NCI-H748 (cell line): ENCODE results near the gene SLC25A13.
"Not testable (repeated sequence)": the region's sequence is repeated elsewhere in the genome, so short reads cannot be mapped to it uniquely, and the experiment has no call there.

Experiments used
- DNase-seq: peaks from one replicate; lab custom pipeline; 2025; ENCODE audit not compliant: unreplicated experiment; lab: John Stamatoyannopoulos, UW

The SLC25A13 gene

GRCh38 chr7:96174812-96175211 lies 147.1 kb downstream of the SLC25A13 start:
- DNase-seq = peak; percentile 89

- no peak for DNase-seq
Measured at GRCh38 chr7:96173781-96174180, 148.1 kb downstream of the SLC25A13 start.

GRCh38 chr7:96169439-96169838 lies 152.5 kb downstream of the SLC25A13 start:
- DNase-seq = no peak

- DNase-seq = no peak
Measured at GRCh38 chr7:96167424-96167823, 154.5 kb downstream of the SLC25A13 start.

- DNase-seq = no peak
Measured at GRCh38 chr7:96161897-96162296, 160.0 kb downstream of the SLC25A13 start.

- no peak for DNase-seq
Measured at GRCh38 chr7:96157856-96158255, 164.0 kb downstream of the SLC25A13 start.

- DNase-seq = not testable (repeated sequence)
Measured at GRCh38 chr7:96154506-96154905, 167.4 kb downstream of the SLC25A13 start.

GRCh38 chr7:96152706-96153105 lies 169.2 kb downstream of the SLC25A13 start:
- no peak for DNase-seq

GRCh38 chr7:96151889-96152288 lies 170.0 kb downstream of the SLC25A13 start:
- DNase-seq = no peak

GRCh38 chr7:96144260-96144526 lies 177.7 kb downstream of the SLC25A13 start:
- DNase-seq = no peak

- DNase-seq = peak; percentile 75
Measured at GRCh38 chr7:96143495-96144259, 178.2 kb downstream of the SLC25A13 start.

GRCh38 chr7:96136600-96137239 lies 185.2 kb downstream of the SLC25A13 start:
- peak; percentile 99 for DNase-seq

GRCh38 chr7:96135241-96135640 lies 186.7 kb downstream of the SLC25A13 start:
- DNase-seq = peak; percentile 48

- peak; percentile 67 for DNase-seq
Measured at GRCh38 chr7:96131525-96131924, 190.4 kb downstream of the SLC25A13 start.

- DNase-seq = no peak
Measured at GRCh38 chr7:96127746-96128145, 194.2 kb downstream of the SLC25A13 start.

- no peak for DNase-seq
Measured at GRCh38 chr7:96126382-96126781, 195.5 kb downstream of the SLC25A13 start.

GRCh38 chr7:96122746-96123145 lies 199.2 kb downstream of the SLC25A13 start:
- DNase-seq = no peak

GRCh38 chr7:96121752-96122151 lies 200.1 kb downstream of the SLC25A13 start:
- DNase-seq = peak; percentile 71

- peak; percentile 58 for DNase-seq
Measured at GRCh38 chr7:96120445-96121225, 201.3 kb downstream of the SLC25A13 start.

- no peak for DNase-seq
Measured at GRCh38 chr7:96118449-96119001, 203.4 kb downstream of the SLC25A13 start.

GRCh38 chr7:96116173-96116572 lies 205.7 kb downstream of the SLC25A13 start:
- peak; percentile 58 for DNase-seq

GRCh38 chr7:96114190-96114589 lies 207.7 kb downstream of the SLC25A13 start:
- DNase-seq = no peak
